Aorta (tissue), 5 donors: ENCODE data around the gene HSPB1. TPM values are rescaled to one million over a fixed set of nuclear protein-coding genes. Genes with fewer than 3 reads are reported as not detected.

ENCODE experiments used
- ATAC-seq: fragments of 200-7000 bp; cut with Tn5 transposase; one replicate; pipeline ENCODE4 v1.9.1; 2022; ENCODE audit warnings: moderate library complexity; ENCODE audit not compliant: low FRiP score
- DNase-seq, 2 donors: peaks; one replicate each; pipeline ENCODE4 v3.0.0-alpha.2; 2020
- H3K27ac ChIP-seq, 2 donors: one replicate each; pipeline ENCODE4 v1.5.1; 2013; ENCODE audit warnings: low read length in 2 of 2, mild to moderate bottlenecking in 2 of 2, moderate library complexity in 2 of 2, control low read depth in 1 of 2, inconsistent platforms in 1 of 2, low read depth in 1 of 2
- H3K27me3 ChIP-seq, 2 donors: one replicate each; pipeline ENCODE4 v1.6.1; 2013; ENCODE audit warnings: control low read depth in 1 of 2, low read length in 1 of 2, mild to moderate bottlenecking in 1 of 2, moderate library complexity in 1 of 2; ENCODE audit not compliant: insufficient read depth in 2 of 2, control insufficient read depth in 1 of 2
- H3K36me3 ChIP-seq, 2 donors: one replicate each; pipeline ENCODE4 v1.6.1; 2013; ENCODE audit warnings: control low read depth in 1 of 2, low read length in 1 of 2, mild to moderate bottlenecking in 1 of 2; ENCODE audit not compliant: insufficient read depth in 2 of 2, control insufficient read depth in 1 of 2
- H3K4me1 ChIP-seq, 2 donors: one replicate each; pipeline ENCODE4 v1.6.1; 2013; ENCODE audit warnings: low read length in 2 of 2, control low read depth in 1 of 2, mild to moderate bottlenecking in 1 of 2, moderate library complexity in 1 of 2; ENCODE audit not compliant: insufficient read depth in 2 of 2, control insufficient read depth in 1 of 2
- H3K4me3 ChIP-seq, 2 donors: one replicate each; pipeline ENCODE4 v1.5.1; 2013; ENCODE audit warnings: low read length in 2 of 2, control low read depth in 1 of 2, mild to moderate bottlenecking in 1 of 2
- H3K9me3 ChIP-seq: one replicate; pipeline ENCODE4 v1.6.1; 2013; ENCODE audit warnings: mild to moderate bottlenecking, low read length; ENCODE audit not compliant: control insufficient read depth
- WGBS, 2 donors: extraction: QIAGEN DNeasy Blood & Tissue Kit; methylation state at CpG; one replicate each; pipeline ENCODE4 v1.1.7; 2013; 5-methylcytosine and 5-hydroxymethylcytosine counted together
- intact Hi-C, 2 donors: fragments of 100-400 bp; cut with DNase I; formaldehyde crosslinking; loops; one replicate each; pipeline versions ENCODE4 v1.14.2 to v1.15.0; 2022
- long read RNA-seq, 2 donors: library from polyadenylated mRNA; unstranded; transcript quantifications; one replicate each; pipeline ENCODE4 v2.0.0, GENCODE V29; 2020 to 2021
- polyA plus RNA-seq, 2 donors: library from polyadenylated mRNA; stranded (reverse); fragments of 200-250 nt; gene quantifications; one replicate each; pipeline ENCODE4 v1.2.3, GENCODE V29; 2013
- total RNA-seq, 2 donors: library from RNA; stranded (reverse); fragmentation: NEBNext Ultra II Directional; extraction: Animal tissue kit (Norgen Biotek cat#: 25700); gene quantifications; one replicate each; pipeline ENCODE4 v1.2.1, GENCODE V29; 2021
- donor health status: healthy with polysubstance abuse.
- donor health status: Bipolar disorder and iron deficiency.
- donor health status: DM: no; HTN: no; CAD: no.
- donor health status: DM: no; HTN: no; CAD: no.
- donor health status: DM: yes; HTN: yes; CAD: no.

The HSPB1 gene
- total RNA-seq, result 1,000 to 10,000 TPM; 1,225 to 2,295 TPM
- polyA plus RNA-seq, result 1,000 to 10,000 TPM in 1 of 2 donors, 100 to 1,000 TPM in 1; 742 to 1,817 TPM
- long read RNA-seq, donor 1, transcript HSPB1-203 (2 exons, 1,455 nt), result minor isoform, 76 of 1,575 reads
- long read RNA-seq, donor 1, transcript HSPB1-201 (3 exons, 909 nt), result major isoform, 1,450 of 1,575 reads
- long read RNA-seq, donor 1, partial matches to known transcripts, result 2 of 1,575 reads
- long read RNA-seq, donor 1, other reads (novel, unspliced or antisense), result 47 of 1,575 reads
- long read RNA-seq, donor 2, transcript HSPB1-201 (3 exons, 909 nt), result major isoform, 478 of 833 reads
- long read RNA-seq, donor 2, transcript HSPB1-203 (2 exons, 1,455 nt), result minor isoform, 346 of 833 reads
- long read RNA-seq, donor 2, partial matches to known transcripts, result 2 of 833 reads
- long read RNA-seq, donor 2, other reads (novel, unspliced or antisense), result 7 of 833 reads

- ATAC-seq (peak; percentile 90), DNase-seq (peak; percentile 97 to 98)
- Histone ChIP-seq H3K27ac (peak within 1 kb of the TSS; percentile 85 to 91), H3K27me3 (no peaks in the 10 kb centered on the region), H3K4me1 (no peaks in the 10 kb centered on the region), H3K9me3 (no peaks in the 10 kb centered on the region), H3K36me3 (peaks cover 0 to 2% of the 10 kb centered on the region in 2 donors), H3K4me3 (peak within 1 kb of the TSS; percentile 91 to 92)
- intact Hi-C loops, result loop anchor here in 1 of 2 donors (1.0 kb wide), 1 partner anchor 8 kb away; no protein-coding TSS in a partner anchor
- 0% methylated on average over 71 to 75 of the region's 75 CpGs for WGBS, 2 donors
Measured at GRCh38 chr7:76302347-76303201, at the start of gene HSPB1. TSS of gene HSPB1 (plus strand) at chr7:76302673. CDS start at chr7:76302713, 40 bp downstream.

GRCh38 chr7:76254781-76255180 lies 47.7 kb upstream of the HSPB1 start:
- 82 to 88% methylated on average over 4 of the region's 4 CpGs for WGBS, 2 donors
- no peak for ATAC-seq
- no peaks in the 10 kb centered on the region for H3K4me1 ChIP-seq
- intact Hi-C loops, result no loop called here
- no peaks in the 10 kb centered on the region for H3K9me3 ChIP-seq
- no peak overlapping the region for H3K4me3 ChIP-seq
- no peaks in the 10 kb centered on the region for H3K36me3 ChIP-seq
- DNase-seq, result no peak
- no peaks in the 10 kb centered on the region for H3K27me3 ChIP-seq
- H3K27ac ChIP-seq, result no peak overlapping the region

DNA sequence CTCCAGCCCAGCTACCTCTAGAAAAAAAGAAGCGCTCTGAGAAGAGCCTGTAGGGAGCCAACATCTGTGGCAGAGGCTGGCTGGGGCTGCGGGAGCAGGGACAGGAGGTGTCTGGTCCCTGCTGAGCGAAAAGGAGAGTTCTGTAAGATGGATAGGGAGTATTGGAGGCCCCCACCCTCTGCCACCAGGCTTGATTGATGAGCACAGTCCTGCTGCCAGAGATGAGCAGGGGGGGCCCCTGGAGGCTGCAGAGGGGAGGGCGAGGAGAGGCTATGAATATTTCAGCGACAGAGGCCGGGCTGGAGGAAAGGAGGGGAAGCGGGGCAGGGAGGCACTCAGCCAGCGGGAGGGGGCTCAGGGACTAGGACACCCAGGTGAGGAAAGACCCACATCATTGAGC lies 44.5 kb upstream of the HSPB1 start:
- DNase-seq, result no peak
- intact Hi-C loops, result no loop called here

DNA sequence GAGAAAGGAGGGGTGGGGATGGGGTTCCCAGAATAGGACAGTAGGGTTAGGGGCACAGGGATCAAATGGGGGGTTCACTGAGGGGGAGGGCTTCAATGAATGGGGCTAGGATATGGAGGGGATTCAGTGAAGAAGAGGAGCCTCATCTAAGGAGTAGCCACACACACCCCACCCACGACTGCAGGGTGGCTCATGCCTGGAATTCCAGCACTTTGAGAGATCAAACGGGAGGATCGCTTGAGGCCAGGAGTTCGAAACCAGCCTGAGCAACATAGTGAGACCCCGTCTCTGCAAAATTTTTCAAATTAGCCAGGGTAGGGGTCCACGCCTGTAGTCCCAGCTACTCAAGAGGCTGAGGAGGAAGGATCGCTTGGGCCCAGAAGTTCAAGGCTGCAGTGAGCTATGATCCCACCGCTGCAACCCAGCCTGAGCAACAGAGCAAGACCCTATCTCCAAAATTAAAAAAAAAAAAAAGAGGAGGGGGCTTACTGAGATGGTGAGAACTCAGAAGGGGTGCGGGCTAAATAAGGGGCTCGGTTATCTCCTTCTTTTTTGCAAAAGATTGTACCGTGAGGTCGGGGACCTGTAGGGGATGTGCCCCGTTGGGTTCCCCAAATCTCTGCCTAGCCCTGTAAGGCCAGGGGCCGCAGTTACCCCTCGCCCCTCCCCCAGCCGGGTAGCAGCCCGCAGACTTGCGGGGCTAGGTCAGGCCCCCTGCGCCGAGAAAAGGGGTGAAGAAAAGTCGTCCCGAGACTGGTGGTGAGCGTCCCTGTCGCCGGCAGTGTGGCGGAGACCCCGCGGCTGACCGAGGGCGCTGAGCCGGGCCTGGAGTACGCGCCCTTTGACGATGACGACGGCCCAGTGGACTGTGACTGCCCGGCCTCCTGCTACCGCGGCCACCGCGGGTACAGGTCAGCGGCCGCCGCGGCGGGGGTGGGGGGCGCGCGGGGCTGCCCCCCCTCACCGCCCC lies 43.1 kb upstream of the HSPB1 start:
- WGBS, 2 donors, result 13 to 15% methylated on average over 42 to 50 of the region's 50 CpGs
- peak overlapping the region in 1 of 2 donors; percentile 31 for H3K4me3 ChIP-seq
- no peaks in the 10 kb centered on the region for H3K4me1 ChIP-seq
- intact Hi-C loops, result loop anchor here in 1 of 2 donors (10.0 kb wide), 1 partner anchor 75 kb away; no protein-coding TSS in a partner anchor
- no peaks in the 10 kb centered on the region for H3K9me3 ChIP-seq
- H3K36me3 ChIP-seq, result no peaks in the 10 kb centered on the region
- H3K27me3 ChIP-seq, result no peaks in the 10 kb centered on the region
- no peak overlapping the region for H3K27ac ChIP-seq
- ATAC-seq, result no peak
- no peak for DNase-seq

More for the DNA sequence above, 44.5 kb upstream of the HSPB1 start:
- no peaks in the 10 kb centered on the region for H3K4me1 ChIP-seq
- no peak overlapping the region for H3K4me3 ChIP-seq
- WGBS, 2 donors, result 29% methylated on average over 8 of the region's 8 CpGs
- H3K27me3 ChIP-seq, result no peaks in the 10 kb centered on the region
- no peak overlapping the region for H3K27ac ChIP-seq
- no peaks in the 10 kb centered on the region for H3K36me3 ChIP-seq
- no peaks in the 10 kb centered on the region for H3K9me3 ChIP-seq
- ATAC-seq, result no peak

- no peaks in the 10 kb centered on the region for H3K27me3 ChIP-seq
- DNase-seq, result peak in 1 of 2 donors; percentile 74
- H3K27ac ChIP-seq, result no peak overlapping the region
- no peak for ATAC-seq
- 3 to 5% methylated on average over 22 to 28 of the region's 28 CpGs for WGBS, 2 donors
- no peaks in the 10 kb centered on the region for H3K36me3 ChIP-seq
- H3K4me1 ChIP-seq, result no peaks in the 10 kb centered on the region
- intact Hi-C loops, result loop anchor here in 1 of 2 donors (10.0 kb wide), 1 partner anchor 75 kb away; no protein-coding TSS in a partner anchor
- H3K9me3 ChIP-seq, result no peaks in the 10 kb centered on the region
- H3K4me3 ChIP-seq, result peak overlapping the region in 1 of 2 donors; percentile 31
Measured at GRCh38 chr7:76260171-76260703, 42.2 kb upstream of the HSPB1 start.

DNA sequence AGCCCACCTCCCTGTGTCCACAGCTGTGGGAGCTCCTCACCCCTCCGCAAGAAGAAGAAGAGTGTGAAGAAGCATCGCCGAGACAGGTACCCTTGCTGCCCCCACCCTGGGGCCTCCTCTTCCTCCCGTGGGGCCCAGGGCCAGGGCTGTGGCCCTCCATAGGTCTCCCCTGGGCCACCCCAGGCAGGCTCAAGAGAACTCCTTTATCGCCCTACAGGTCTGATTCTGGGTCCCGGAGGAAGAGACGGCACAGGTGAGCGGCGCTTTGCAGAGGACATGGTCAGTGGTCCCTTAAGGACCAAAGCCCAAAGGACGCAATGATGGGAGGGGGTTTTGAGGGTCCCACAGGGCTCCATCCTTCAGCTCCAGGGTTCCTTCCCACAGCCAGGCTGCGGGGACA lies 41.1 kb upstream of the HSPB1 start:
- intact Hi-C loops, result loop anchor here in 1 of 2 donors (10.0 kb wide), 1 partner anchor 77 kb away; no protein-coding TSS in a partner anchor
- Histone ChIP-seq H3K27ac (no peak overlapping the region), H3K27me3 (no peaks in the 10 kb centered on the region), H3K4me3 (no peak overlapping the region), H3K9me3 (no peaks in the 10 kb centered on the region), H3K36me3 (no peaks in the 10 kb centered on the region), H3K4me1 (no peaks in the 10 kb centered on the region)
- ATAC-seq, result no peak
- WGBS, 2 donors, result 87 to 90% methylated on average over 10 to 11 of the region's 11 CpGs
- DNase-seq, result peak in 1 of 2 donors; percentile 69

GRCh38 chr7:76261931-76262330 lies 40.5 kb upstream of the HSPB1 start:
- H3K4me1 ChIP-seq, result no peaks in the 10 kb centered on the region
- H3K36me3 ChIP-seq, result no peaks in the 10 kb centered on the region
- intact Hi-C loops, result loop anchor here in 1 of 2 donors (10.0 kb wide), 1 partner anchor 77 kb away; no protein-coding TSS in a partner anchor
- H3K9me3 ChIP-seq, result no peaks in the 10 kb centered on the region
- no peaks in the 10 kb centered on the region for H3K27me3 ChIP-seq
- no peak for DNase-seq
- no peak overlapping the region for H3K27ac ChIP-seq
- WGBS, 2 donors, result 48 to 67% methylated on average over 4 of the region's 4 CpGs
- ATAC-seq, result no peak
- H3K4me3 ChIP-seq, result no peak overlapping the region
